H1 (cell line): ENCODE results near the gene CDC42BPB. TPM values are rescaled to one million over a fixed set of nuclear protein-coding genes. Genes with fewer than 3 reads are reported as not detected.
A peak's percentile ranks its signal among the peaks of the same experiment; 100 is the strongest.

Experiments used
- BACH1 ChIP-seq: IDR thresholded peaks from 2 replicates; pipeline ENCODE4 v1.6.1; 2012; ENCODE audit warnings: low read length, improper control_type of control experiment
- CHD2 ChIP-seq: IDR thresholded peaks from 2 replicates; pipeline ENCODE4 v1.6.1; 2012; ENCODE audit warnings: low read length, improper control_type of control experiment
- CTBP2 ChIP-seq: IDR thresholded peaks from 2 replicates; pipeline ENCODE4 v1.7.0; 2011; ENCODE audit warnings: borderline replicate concordance, mild to moderate bottlenecking, moderate library complexity, mixed read lengths, low read length; ENCODE audit not compliant: insufficient read depth, insufficient read length
- EGR1 ChIP-seq: IDR thresholded peaks from 2 replicates; pipeline ENCODE4 v1.6.1; 2011; ENCODE audit warnings: low read depth, low read length, borderline replicate concordance
- EZH2 ChIP-seq: fragments of 200-600 bp; sonication (generic); IDR thresholded peaks from 2 replicates; pipeline ENCODE4 v1.7.1; 2012; ENCODE audit warnings: low read depth, mild to moderate bottlenecking, moderate library complexity, low read length, inconsistent platforms; ENCODE audit not compliant: severe bottlenecking
- GABPA ChIP-seq: IDR thresholded peaks from 2 replicates; pipeline ENCODE4 v1.6.1; 2011; ENCODE audit warnings: mild to moderate bottlenecking, low read length, moderate library complexity, borderline replicate concordance; ENCODE audit not compliant: insufficient read depth
- KDM4A ChIP-seq: IDR thresholded peaks from one replicate; pipeline ENCODE4 v1.7.1; 2012; ENCODE audit warnings: low read depth, mild to moderate bottlenecking, moderate library complexity, low read length, inconsistent platforms; ENCODE audit not compliant: severe bottlenecking
- MAX ChIP-seq: IDR thresholded peaks from 2 replicates; pipeline ENCODE4 v1.6.1; 2012; ENCODE audit warnings: inconsistent platforms
- NANOG ChIP-seq: IDR thresholded peaks from 2 replicates; pipeline ENCODE4 v1.6.1; 2011; ENCODE audit warnings: low read length, low read depth, mild to moderate bottlenecking, inconsistent platforms; ENCODE audit not compliant: insufficient read depth, poor library complexity, severe bottlenecking
- POU5F1 ChIP-seq: IDR thresholded peaks from 2 replicates; pipeline ENCODE4 v1.6.1; 2011; ENCODE audit warnings: low read depth, mild to moderate bottlenecking, low read length, moderate library complexity
- RBBP5 ChIP-seq: IDR thresholded peaks from 2 replicates; pipeline ENCODE4 v1.7.1; 2012; ENCODE audit warnings: low read depth, mild to moderate bottlenecking, inconsistent platforms, low read length, moderate library complexity, borderline replicate concordance
- RNF2 ChIP-seq: fragments of 200-900, 300-1000 bp; sonication (generic); IDR thresholded peaks from 2 replicates; pipeline ENCODE4 v1.7.1; 2016; ENCODE audit warnings: borderline replicate concordance, low read depth, mild to moderate bottlenecking, antibody characterized with exemption, low read length; ENCODE audit not compliant: poor library complexity, severe bottlenecking; ENCODE audit errors: missing control alignments
- SAP30 ChIP-seq: fragments of 300-600 bp; sonication (generic); IDR thresholded peaks from 2 replicates; pipeline ENCODE4 v1.7.1; 2012; ENCODE audit warnings: low read length, moderate library complexity, mild to moderate bottlenecking, inconsistent platforms; ENCODE audit not compliant: insufficient read depth, insufficient replicate concordance
- SP1 ChIP-seq: IDR thresholded peaks from 2 replicates; pipeline ENCODE4 v1.6.1; 2011; ENCODE audit warnings: low read depth, low read length
- SP4 ChIP-seq: IDR thresholded peaks from 2 replicates; pipeline ENCODE4 v1.6.1; 2012; ENCODE audit warnings: low read length, inconsistent platforms
- TAF1 ChIP-seq: IDR thresholded peaks from 2 replicates; pipeline ENCODE4 v1.6.1; 2011; ENCODE audit warnings: mild to moderate bottlenecking, low read depth, low read length
- TAF7 ChIP-seq: optimal IDR thresholded peaks from 2 replicates; pipeline ENCODE3; 2011; ENCODE audit warnings: low read depth, mild to moderate bottlenecking, inconsistent platforms, low read length, moderate library complexity, borderline replicate concordance
- YY1 ChIP-seq: IDR thresholded peaks from 2 replicates; pipeline ENCODE4 v1.6.1; 2011; ENCODE audit warnings: low read depth, mild to moderate bottlenecking, low read length
- polyA plus RNA-seq, 7 experiments: library from polyadenylated mRNA; depleted of rRNA in 3 of 7; stranded (reverse) in 5 of 7; unstranded in 2 of 7; fragments of >200 nt in 5 of 7; fragments of 200-250 nt in 2 of 7; gene quantifications; 1 replicate in 5 of 7; 2 replicates in 1 of 7; 4 replicates in 1 of 7; pipeline versions ENCODE4 v1.2.1 to v1.2.3, GENCODE V29; 2011 to 2013; ENCODE audit warnings: missing spikeins in 2 of 7, mixed read lengths in 2 of 7
- total RNA-seq: library from RNA; stranded (reverse); fragmentation: NEBNext Ultra II Directional; extraction: Animal tissue kit (Norgen Biotek cat#: 25700); gene quantifications from 2 replicates; pipeline ENCODE4 v1.2.1, GENCODE V29; 2021

Gene CDC42BPB
- total and polyA plus RNA-seq, 2 of the 8 experiments (the other 6 are each of a cell fraction or from before 2014, with no cell fraction given), result 51.2 to 88.2 TPM

GRCh38 chr14:102928412-102929240, 128.7 kb downstream of the CDC42BPB start (continued):
- peak; percentile 22 for TF ChIP-seq RNF2
- peak; percentile 43; the same call in 1 of the 2 replicates for TF ChIP-seq BACH1
- TF ChIP-seq MAX, result peak; percentile 91
- no peak for TF ChIP-seq POU5F1
- no peak for TF ChIP-seq TAF1
- no peak for TF ChIP-seq CTBP2
- no peak for TF ChIP-seq GABPA
- TF ChIP-seq RBBP5, result no peak
- TF ChIP-seq CHD2, result no peak
- TF ChIP-seq TAF7, result no peak
- TF ChIP-seq KDM4A, result peak; percentile 86
- no peak for TF ChIP-seq EGR1
- TF ChIP-seq SP1, result no peak
- peak; percentile 88 for TF ChIP-seq EZH2
- TF ChIP-seq SAP30, result no peak
- TF ChIP-seq NANOG, result no peak
- no peak for TF ChIP-seq YY1
- no peak for TF ChIP-seq SP4
